Measurements from ENCODE around the gene ART1.

- TF ChIP-seq POLR2A (IDR thresholded peaks at IDR 0.05; ENCODE audit: low read depth, low read length), result no peak
- no peak for TF ChIP-seq POLR2AphosphoS5 (IDR thresholded peaks at IDR 0.05; ENCODE audit: low read depth, low read length)
- no peak for TF ChIP-seq TAF1 (IDR thresholded peaks at IDR 0.05; ENCODE audit: borderline replicate concordance, low read depth, low read length)
These were observed 30.2 kb upstream of the ART1 start for GRCh38 chr11:3614742-3615171.

Measured in GM12892 (cell line).